Glomerular visceral epithelial cell (primary cell): ENCODE measurements around the gene SLC35E4.
"Not testable (repeated sequence)": the region's sequence is repeated elsewhere in the genome, so short reads cannot be mapped to it uniquely, and the experiment has no call there.

Experiments
- DNase-seq: peaks from one replicate; pipeline ENCODE4 v3.0.0-alpha.2; 2016; ENCODE audit errors: extremely low spot score

Gene SLC35E4

GRCh38 chr22:30650508-30651116 lies 15.0 kb downstream of the SLC35E4 start:
- DNase-seq = no peak

- no peak for DNase-seq
These were observed 17.3 kb downstream of the SLC35E4 start for GRCh38 chr22:30652852-30653251.

- no peak for DNase-seq
These were observed 18.8 kb downstream of the SLC35E4 start for GRCh38 chr22:30654361-30654760.

- no peak for DNase-seq
These were observed 20.0 kb downstream of the SLC35E4 start for GRCh38 chr22:30655532-30655931.

- DNase-seq = no peak
These were observed 26.5 kb downstream of the SLC35E4 start for GRCh38 chr22:30662040-30662439.

- DNase-seq = no peak
These were observed 29.2 kb downstream of the SLC35E4 start for GRCh38 chr22:30664798-30665197.

GRCh38 chr22:30665266-30665665 lies 29.7 kb downstream of the SLC35E4 start:
- no peak for DNase-seq

GRCh38 chr22:30665786-30666185 lies 30.2 kb downstream of the SLC35E4 start:
- no peak for DNase-seq

GRCh38 chr22:30667107-30667493 lies 31.5 kb downstream of the SLC35E4 start:
- no peak for DNase-seq

GRCh38 chr22:30667494-30668385 lies 32.2 kb downstream of the SLC35E4 start, which contains the start of gene DUSP18:
DUSP18 (minus strand) TSS chr22:30667875; CDS start chr22:30664003, 3,872 bp downstream.
- peak; percentile 92 for DNase-seq

- DNase-seq = no peak
These were observed 32.8 kb downstream of the SLC35E4 start for GRCh38 chr22:30668386-30668710.

- DNase-seq = no peak
These were observed 35.5 kb downstream of the SLC35E4 start for GRCh38 chr22:30671071-30671470.

GRCh38 chr22:30673136-30673535 lies 37.6 kb downstream of the SLC35E4 start:
- DNase-seq = no peak

- no peak for DNase-seq
These were observed 38.9 kb downstream of the SLC35E4 start for GRCh38 chr22:30674482-30674881.

GRCh38 chr22:30675436-30675835 lies 39.9 kb downstream of the SLC35E4 start:
- no peak for DNase-seq

- DNase-seq = not testable (repeated sequence)
These were observed 41.0 kb downstream of the SLC35E4 start for GRCh38 chr22:30676565-30676964.

- DNase-seq = not testable (repeated sequence)
These were observed 44.5 kb downstream of the SLC35E4 start for GRCh38 chr22:30679895-30680690.

- DNase-seq = no peak
These were observed 45.6 kb downstream of the SLC35E4 start for GRCh38 chr22:30680991-30681770.

- no peak for DNase-seq
These were observed 46.2 kb downstream of the SLC35E4 start for GRCh38 chr22:30681831-30682230.

- no peak for DNase-seq
These were observed 49.6 kb downstream of the SLC35E4 start for GRCh38 chr22:30685178-30685577.

GRCh38 chr22:30687358-30687757 lies 51.8 kb downstream of the SLC35E4 start:
- no peak for DNase-seq

GRCh38 chr22:30689622-30690021 lies 54.0 kb downstream of the SLC35E4 start:
- no peak for DNase-seq
